Tibial artery (tissue), 4 donors: ENCODE measurements around the gene SORCS3.

ENCODE experiments used
- DNase-seq, 2 donors: peaks; one replicate each; pipeline ENCODE4 v3.0.0-alpha.2; 2019
- H3K27ac ChIP-seq, 2 donors: fragments of 200-600 bp; sonication (generic) in 1 of 2; 1 replicate in 1 of 2; 2 replicates in 1 of 2; pipeline ENCODE4 v1.5.1; 2018 to 2019; ENCODE audit warnings: mild to moderate bottlenecking in 1 of 2
- H3K27me3 ChIP-seq, 2 donors: fragments of 200-600 bp; sonication (generic) in 1 of 2; one replicate each; pipeline versions ENCODE4 v1.5.1 to v1.6.0; 2016 to 2019
- H3K36me3 ChIP-seq, 3 donors: fragments of 200-600 bp; sonication (generic) in 2 of 3; one replicate each; pipeline ENCODE4 v1.5.1; 2016 to 2019; ENCODE audit warnings: mild to moderate bottlenecking in 2 of 3
- H3K4me1 ChIP-seq, 4 donors: fragments of 200-600 bp; sonication (generic) in 2 of 4; 1 replicate in 3 of 4; 2 replicates in 1 of 4; pipeline ENCODE4 v1.5.1; 2016 to 2019
- H3K4me3 ChIP-seq, 2 donors: fragments of 200-600 bp; sonication (generic) in 1 of 2; 1 replicate in 1 of 2; 2 replicates in 1 of 2; pipeline ENCODE4 v1.5.1; 2018 to 2019; ENCODE audit warnings: mild to moderate bottlenecking in 2 of 2
- H3K9me3 ChIP-seq, 3 donors: fragments of 200-600 bp; sonication (generic) in 1 of 3; one replicate each; pipeline ENCODE4 v1.5.1; 2016 to 2019
- intact Hi-C: fragments of 100-400 bp; cut with DNase I; formaldehyde crosslinking; loops from one replicate; pipeline ENCODE4 v1.15.0; 2023; ENCODE audit warnings: low total_unique reads
- TF ChIP-seq, protein P1 (sequence below), 2 experiments: fragments of 200-600 bp in 1 of 2; fragments of 450-650 bp in 1 of 2; IDR thresholded peaks; one replicate each; pipeline ENCODE4 v1.5.1; 2017 to 2019; ENCODE audit warnings: antibody characterized with exemption in 2 of 2, mild to moderate bottlenecking in 1 of 2, moderate library complexity in 1 of 2

SORCS3 gene

DNA sequence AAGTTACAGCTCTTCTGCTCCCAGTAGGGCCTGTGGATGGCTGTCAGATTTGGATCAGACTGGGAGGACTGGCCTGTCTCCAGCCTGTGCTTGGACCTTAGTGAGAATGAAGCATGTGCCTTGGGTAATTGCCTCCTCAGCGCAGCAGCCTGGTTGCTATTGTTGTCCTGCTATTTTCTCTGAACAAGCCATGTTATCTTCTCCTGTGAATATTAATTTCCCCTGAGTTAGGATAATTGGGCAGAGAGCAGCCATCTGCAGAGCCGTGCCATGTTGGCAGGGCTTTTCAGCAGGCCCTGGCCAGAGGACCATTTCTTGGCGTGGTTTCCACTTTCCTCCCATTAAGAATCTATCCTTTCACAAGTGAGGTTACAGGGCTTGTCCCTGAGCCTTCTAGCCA is 497.3 kb downstream of the SORCS3 start:
- H3K27ac ChIP-seq, result no peak overlapping the region
- DNase-seq, result no peak

GRCh38 chr10:105139363-105139896 is 498.3 kb downstream of the SORCS3 start:
- intact Hi-C loops, result no loop called here
- TF ChIP-seq, protein P1, sequence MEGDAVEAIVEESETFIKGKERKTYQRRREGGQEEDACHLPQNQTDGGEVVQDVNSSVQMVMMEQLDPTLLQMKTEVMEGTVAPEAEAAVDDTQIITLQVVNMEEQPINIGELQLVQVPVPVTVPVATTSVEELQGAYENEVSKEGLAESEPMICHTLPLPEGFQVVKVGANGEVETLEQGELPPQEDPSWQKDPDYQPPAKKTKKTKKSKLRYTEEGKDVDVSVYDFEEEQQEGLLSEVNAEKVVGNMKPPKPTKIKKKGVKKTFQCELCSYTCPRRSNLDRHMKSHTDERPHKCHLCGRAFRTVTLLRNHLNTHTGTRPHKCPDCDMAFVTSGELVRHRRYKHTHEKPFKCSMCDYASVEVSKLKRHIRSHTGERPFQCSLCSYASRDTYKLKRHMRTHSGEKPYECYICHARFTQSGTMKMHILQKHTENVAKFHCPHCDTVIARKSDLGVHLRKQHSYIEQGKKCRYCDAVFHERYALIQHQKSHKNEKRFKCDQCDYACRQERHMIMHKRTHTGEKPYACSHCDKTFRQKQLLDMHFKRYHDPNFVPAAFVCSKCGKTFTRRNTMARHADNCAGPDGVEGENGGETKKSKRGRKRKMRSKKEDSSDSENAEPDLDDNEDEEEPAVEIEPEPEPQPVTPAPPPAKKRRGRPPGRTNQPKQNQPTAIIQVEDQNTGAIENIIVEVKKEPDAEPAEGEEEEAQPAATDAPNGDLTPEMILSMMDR (IDR thresholded peaks at IDR 0.05), result no peak
- H3K27ac ChIP-seq, result no peak overlapping the region

More for the DNA sequence above, 497.3 kb downstream of the SORCS3 start:
- H3K9me3 ChIP-seq, result no peaks in the 10 kb centered on the region
- TF ChIP-seq, protein P1 (IDR thresholded peaks at IDR 0.05), result no peak
- H3K4me1 ChIP-seq, result no peaks in the 10 kb centered on the region
- H3K36me3 ChIP-seq, result no peaks in the 10 kb centered on the region
- H3K4me3 ChIP-seq, result no peak overlapping the region
- intact Hi-C loops, result no loop called here
- no peaks in the 10 kb centered on the region for H3K27me3 ChIP-seq

DNA sequence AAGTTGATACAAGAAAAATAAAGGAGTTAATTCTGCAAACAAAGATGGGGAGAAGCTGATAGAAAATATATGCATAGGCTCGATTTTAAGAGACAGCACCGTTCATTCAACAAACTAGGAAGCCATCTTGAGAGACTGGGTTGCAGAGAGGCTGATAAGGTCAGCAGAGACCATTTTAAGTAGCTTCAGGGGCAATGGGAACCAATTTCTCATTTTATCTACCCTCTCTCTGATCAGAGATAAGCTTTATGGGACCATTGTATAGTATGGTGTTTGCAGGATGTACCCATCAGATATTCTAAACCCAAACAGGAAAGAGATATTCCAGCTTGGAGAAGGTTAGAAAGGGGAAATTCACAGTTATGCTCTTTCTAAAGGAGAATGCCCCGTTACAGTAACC is 499.5 kb downstream of the SORCS3 start:
- no peak overlapping the region for H3K27ac ChIP-seq
- no peak overlapping the region for H3K4me3 ChIP-seq
- H3K36me3 ChIP-seq, result no peaks in the 10 kb centered on the region
- intact Hi-C loops, result no loop called here
- DNase-seq, result no peak
- H3K27me3 ChIP-seq, result no peaks in the 10 kb centered on the region
- TF ChIP-seq, protein P1 (IDR thresholded peaks at IDR 0.05), result no peak
- H3K4me1 ChIP-seq, result no peaks in the 10 kb centered on the region
- no peaks in the 10 kb centered on the region for H3K9me3 ChIP-seq

More at GRCh38 chr10:105139363-105139896, 498.3 kb downstream of the SORCS3 start:
- Histone ChIP-seq H3K9me3 (no peaks in the 10 kb centered on the region), H3K36me3 (no peaks in the 10 kb centered on the region), H3K4me1 (no peaks in the 10 kb centered on the region), H3K4me3 (no peak overlapping the region), H3K27me3 (no peaks in the 10 kb centered on the region)
- no peak for DNase-seq

GRCh38 chr10:105145711-105146110 is 504.6 kb downstream of the SORCS3 start:
- intact Hi-C loops, result no loop called here
- Histone ChIP-seq H3K4me3 (no peak overlapping the region), H3K36me3 (no peaks in the 10 kb centered on the region)

GRCh38 chr10:105146436-105146835 is 505.3 kb downstream of the SORCS3 start:
- no peak for DNase-seq
- Histone ChIP-seq H3K9me3 (no peaks in the 10 kb centered on the region), H3K27me3 (no peaks in the 10 kb centered on the region), H3K36me3 (no peaks in the 10 kb centered on the region), H3K4me1 (no peaks in the 10 kb centered on the region), H3K4me3 (no peak overlapping the region), H3K27ac (no peak overlapping the region)
- intact Hi-C loops, result no loop called here
- TF ChIP-seq, protein P1 (IDR thresholded peaks at IDR 0.05), result no peak

More at GRCh38 chr10:105145711-105146110, 504.6 kb downstream of the SORCS3 start:
- Histone ChIP-seq H3K27ac (no peak overlapping the region), H3K27me3 (no peaks in the 10 kb centered on the region), H3K9me3 (no peaks in the 10 kb centered on the region), H3K4me1 (no peaks in the 10 kb centered on the region)
- TF ChIP-seq, protein P1 (IDR thresholded peaks at IDR 0.05), result no peak
- no peak for DNase-seq

- Histone ChIP-seq H3K27ac (no peak overlapping the region), H3K4me3 (no peak overlapping the region), H3K4me1 (no peaks in the 10 kb centered on the region), H3K36me3 (no peaks in the 10 kb centered on the region), H3K9me3 (no peaks in the 10 kb centered on the region), H3K27me3 (no peaks in the 10 kb centered on the region)
- DNase-seq, result no peak
- intact Hi-C loops, result no loop called here
- TF ChIP-seq, protein P1 (IDR thresholded peaks at IDR 0.05), result no peak
Observed at GRCh38 chr10:105148456-105148855, 507.4 kb downstream of the SORCS3 start.
